Kidney epithelial cell (primary cell): ENCODE results near the gene CFAP43. TPM values are rescaled to one million over a fixed set of nuclear protein-coding genes. Genes with fewer than 3 reads are reported as not detected.

Experiments
- DNase-seq: peaks from one replicate; pipeline ENCODE4 v3.0.0-alpha.2; 2010; ENCODE audit warnings: low read depth
- H3K27me3 ChIP-seq: 2 replicates; pipeline ENCODE4 v1.6.0; 2011; ENCODE audit warnings: low read length; ENCODE audit not compliant: control insufficient read depth, insufficient read depth
- H3K36me3 ChIP-seq: 2 replicates; pipeline ENCODE4 v1.5.1; 2011; ENCODE audit warnings: low read length; ENCODE audit not compliant: control insufficient read depth, insufficient read depth
- H3K4me3 ChIP-seq: 2 replicates; pipeline ENCODE4 v1.5.1; 2011; ENCODE audit warnings: low read depth, mild to moderate bottlenecking, control low read depth, low read length
- total RNA-seq: library from RNA; depleted of rRNA; stranded (reverse); fragments of >200 nt; gene quantifications from 2 replicates; pipeline ENCODE4 v1.2.3, GENCODE V29; 2015
- TF ChIP-seq, protein P1 (sequence below): IDR thresholded peaks from 2 replicates; pipeline ENCODE4 v1.5.1; 2011; ENCODE audit warnings: mild to moderate bottlenecking, moderate library complexity, low read length, control low read depth, inconsistent platforms; ENCODE audit not compliant: insufficient read depth, poor library complexity, severe bottlenecking

The CFAP43 gene
- total RNA-seq, 1 donor from 2014 or later, result 0.75 TPM

DNA sequence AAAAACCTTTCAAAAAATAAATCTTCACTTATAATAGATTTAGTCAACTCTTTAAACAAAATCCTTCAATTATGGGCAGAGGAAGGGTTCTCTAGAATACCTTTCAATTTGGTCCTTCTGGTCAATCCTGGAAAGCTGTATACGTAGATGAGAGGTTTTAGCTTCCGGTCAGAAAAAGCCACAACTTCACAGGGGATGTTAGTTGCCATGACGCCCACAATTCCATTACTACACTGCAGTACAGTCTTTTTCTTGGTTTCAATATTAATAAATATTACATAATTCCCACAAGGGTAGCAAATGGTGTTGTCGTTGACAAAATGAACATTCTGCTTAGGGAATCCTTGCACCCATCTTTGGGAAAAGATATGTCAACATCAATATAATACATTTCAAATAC lies 1.7 kb downstream of the CFAP43 start:
- Histone ChIP-seq H3K27me3 (no peaks in the 10 kb centered on the region), H3K36me3 (no peaks in the 10 kb centered on the region), H3K4me3 (no peak overlapping the region)
- DNase-seq, result no peak
- TF ChIP-seq, protein P1, sequence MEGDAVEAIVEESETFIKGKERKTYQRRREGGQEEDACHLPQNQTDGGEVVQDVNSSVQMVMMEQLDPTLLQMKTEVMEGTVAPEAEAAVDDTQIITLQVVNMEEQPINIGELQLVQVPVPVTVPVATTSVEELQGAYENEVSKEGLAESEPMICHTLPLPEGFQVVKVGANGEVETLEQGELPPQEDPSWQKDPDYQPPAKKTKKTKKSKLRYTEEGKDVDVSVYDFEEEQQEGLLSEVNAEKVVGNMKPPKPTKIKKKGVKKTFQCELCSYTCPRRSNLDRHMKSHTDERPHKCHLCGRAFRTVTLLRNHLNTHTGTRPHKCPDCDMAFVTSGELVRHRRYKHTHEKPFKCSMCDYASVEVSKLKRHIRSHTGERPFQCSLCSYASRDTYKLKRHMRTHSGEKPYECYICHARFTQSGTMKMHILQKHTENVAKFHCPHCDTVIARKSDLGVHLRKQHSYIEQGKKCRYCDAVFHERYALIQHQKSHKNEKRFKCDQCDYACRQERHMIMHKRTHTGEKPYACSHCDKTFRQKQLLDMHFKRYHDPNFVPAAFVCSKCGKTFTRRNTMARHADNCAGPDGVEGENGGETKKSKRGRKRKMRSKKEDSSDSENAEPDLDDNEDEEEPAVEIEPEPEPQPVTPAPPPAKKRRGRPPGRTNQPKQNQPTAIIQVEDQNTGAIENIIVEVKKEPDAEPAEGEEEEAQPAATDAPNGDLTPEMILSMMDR, result no peak

DNA sequence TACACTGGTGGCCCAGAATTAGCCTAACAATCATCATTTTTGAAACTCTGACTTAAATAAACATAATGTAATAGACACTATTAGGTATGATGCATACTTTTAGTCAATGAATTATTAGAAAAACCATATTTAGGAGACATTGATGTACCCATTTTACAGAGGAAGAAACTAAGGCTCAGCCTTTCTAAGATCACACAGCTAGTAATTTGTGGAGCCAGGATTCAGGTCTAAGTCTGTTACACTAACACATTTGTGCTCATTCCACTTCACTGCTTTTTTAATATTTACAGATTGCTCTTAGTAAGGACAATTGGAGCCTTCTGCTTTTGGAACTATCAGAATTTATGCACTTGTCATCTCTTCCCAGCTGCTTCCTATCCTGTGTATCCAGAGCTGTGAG lies 8.9 kb downstream of the CFAP43 start:
- DNase-seq, result no peak
- H3K27me3 ChIP-seq, result no peaks in the 10 kb centered on the region
- no peaks in the 10 kb centered on the region for H3K36me3 ChIP-seq
- TF ChIP-seq, protein P1, result no peak
- no peak overlapping the region for H3K4me3 ChIP-seq

DNA sequence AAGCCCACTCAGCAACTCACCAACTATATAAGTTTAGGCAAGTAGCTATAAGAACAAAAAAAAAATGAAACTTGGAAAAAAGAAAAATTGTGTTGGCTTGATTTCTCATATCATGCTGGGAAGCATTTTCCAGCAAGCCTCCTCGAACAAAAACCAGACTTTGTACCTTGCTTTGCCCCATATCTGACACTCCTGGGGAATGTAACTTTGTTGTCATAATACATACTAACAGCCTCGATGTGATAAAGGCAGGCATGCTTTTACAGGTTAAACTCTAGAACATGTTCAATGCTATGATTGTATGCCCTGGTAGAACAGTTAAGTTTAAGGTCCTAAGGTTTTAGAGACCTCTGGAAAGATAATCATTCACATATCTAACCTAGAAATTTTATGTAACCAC lies 11.6 kb downstream of the CFAP43 start:
- H3K27me3 ChIP-seq, result no peaks in the 10 kb centered on the region
- no peak overlapping the region for H3K4me3 ChIP-seq
- no peaks in the 10 kb centered on the region for H3K36me3 ChIP-seq
- no peak for DNase-seq
- TF ChIP-seq, protein P1, result no peak

DNA sequence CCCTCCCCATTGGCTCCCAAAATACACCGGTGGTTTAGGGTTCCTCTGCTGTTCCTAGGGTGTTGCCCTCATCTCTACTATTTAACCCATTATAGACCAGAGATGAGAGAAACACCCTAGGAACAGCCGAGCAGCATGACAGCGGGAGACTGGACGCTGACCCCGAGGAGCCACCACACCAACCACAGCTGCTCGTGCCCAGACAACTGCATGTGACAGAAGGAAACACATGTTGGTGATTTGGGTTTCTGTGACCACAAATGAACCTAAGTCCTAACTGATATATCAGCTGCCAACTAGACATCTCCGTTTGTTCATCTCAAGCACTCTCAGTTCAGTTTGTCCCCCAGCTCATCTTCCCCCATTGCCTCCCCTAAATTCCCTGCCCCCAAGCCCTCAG lies 13.4 kb downstream of the CFAP43 start:
- no peak overlapping the region for H3K4me3 ChIP-seq
- TF ChIP-seq, protein P1, result no peak
- no peak for DNase-seq
- no peaks in the 10 kb centered on the region for H3K36me3 ChIP-seq
- no peaks in the 10 kb centered on the region for H3K27me3 ChIP-seq

DNA sequence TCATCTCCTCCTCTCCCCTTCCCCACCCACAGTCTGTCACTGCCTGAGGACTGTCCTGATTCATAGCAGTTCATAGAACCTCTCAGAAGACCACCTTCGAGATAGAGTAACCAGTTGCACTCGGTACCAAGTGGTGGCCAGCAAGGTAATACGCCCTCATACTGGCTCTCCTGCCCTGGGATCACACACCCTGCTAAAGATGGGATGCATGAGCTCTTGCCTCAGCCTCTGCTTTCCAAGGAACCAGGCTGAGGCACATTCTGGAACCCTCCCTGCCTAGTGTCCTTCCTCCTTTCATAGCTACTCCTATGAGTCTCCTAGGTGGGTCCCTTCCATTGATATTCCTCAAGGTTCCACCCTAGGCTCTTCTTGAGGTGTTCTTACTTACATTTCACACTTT lies 15.5 kb downstream of the CFAP43 start:
- no peaks in the 10 kb centered on the region for H3K36me3 ChIP-seq
- no peak overlapping the region for H3K4me3 ChIP-seq
- H3K27me3 ChIP-seq, result no peaks in the 10 kb centered on the region
- no peak for DNase-seq
- TF ChIP-seq, protein P1, result no peak

DNA sequence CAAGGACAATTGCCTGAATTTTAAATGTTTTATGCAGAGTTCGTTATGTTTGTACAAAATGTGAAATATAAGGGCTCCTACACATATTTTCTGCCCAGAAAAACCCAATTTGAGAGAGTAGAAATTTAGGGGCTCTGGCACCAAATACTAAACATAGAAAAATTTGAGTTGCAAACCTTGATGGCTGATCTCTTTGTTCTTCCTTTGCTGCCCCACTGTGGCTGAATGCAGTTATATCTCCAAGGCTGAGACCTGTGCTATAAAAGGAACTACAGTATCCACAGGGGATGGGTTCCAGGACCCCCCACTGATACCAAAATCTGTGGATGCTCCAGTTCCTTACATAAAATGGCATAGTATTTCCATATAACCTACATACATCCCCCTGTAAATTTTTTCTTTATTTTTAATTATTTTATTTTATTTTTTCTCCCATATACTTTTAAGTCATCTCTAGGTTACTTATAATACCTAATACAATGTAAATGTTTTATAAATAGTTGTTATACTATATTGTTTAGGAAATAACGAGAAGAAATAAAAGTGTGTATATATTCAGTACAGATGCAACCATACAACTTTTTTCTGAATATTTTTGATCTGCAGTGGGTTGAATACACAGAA lies 22.5 kb downstream of the CFAP43 start:
- no peak for DNase-seq
- TF ChIP-seq, protein P1, result peak; percentile 73
- Histone ChIP-seq H3K4me3 (no peak overlapping the region), H3K36me3 (no peaks in the 10 kb centered on the region), H3K27me3 (no peaks in the 10 kb centered on the region)
